Testis (tissue), 2 donors: ENCODE data around the gene PLEKHG5.

ENCODE experiments used
- POLR2A ChIP-seq: fragments of 450-650 bp; IDR thresholded peaks from one replicate; pipeline ENCODE4 v1.6.1; 2017; ENCODE audit warnings: antibody characterized with exemption, mild to moderate bottlenecking, moderate library complexity
- TF ChIP-seq, protein P1 (sequence below), 3 experiments: fragments of 450-650 bp in 2 of 3; fragments of 200-600 bp in 1 of 3; sonication (generic) in 1 of 3; IDR thresholded peaks; one replicate each; pipeline ENCODE4 v1.5.1; 2016 to 2019; ENCODE audit warnings: antibody characterized with exemption in 3 of 3, mild to moderate bottlenecking in 2 of 3, moderate library complexity in 1 of 3

DNA sequence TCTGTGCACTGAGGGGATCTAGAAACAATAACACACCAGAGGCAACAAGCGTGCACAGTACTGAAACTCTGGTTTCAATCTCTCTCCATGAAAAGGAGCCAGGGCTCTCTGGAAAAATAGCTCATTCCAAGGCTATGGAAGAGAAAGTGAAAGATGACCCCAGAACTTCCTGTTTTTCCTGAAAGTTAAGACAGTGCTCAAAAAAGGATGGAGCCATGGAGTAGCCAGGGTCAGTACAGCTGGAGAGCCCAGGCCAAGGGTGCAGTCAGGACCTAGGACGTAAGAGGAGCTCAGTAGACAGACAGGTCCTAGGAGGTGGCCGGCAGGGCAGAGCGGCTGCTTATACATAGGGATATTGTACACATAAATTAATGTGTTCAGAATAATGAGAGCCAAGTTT is 43.7 kb upstream of the PLEKHG5 start:
- TF ChIP-seq POLR2A: no peak
- TF ChIP-seq, protein P1, sequence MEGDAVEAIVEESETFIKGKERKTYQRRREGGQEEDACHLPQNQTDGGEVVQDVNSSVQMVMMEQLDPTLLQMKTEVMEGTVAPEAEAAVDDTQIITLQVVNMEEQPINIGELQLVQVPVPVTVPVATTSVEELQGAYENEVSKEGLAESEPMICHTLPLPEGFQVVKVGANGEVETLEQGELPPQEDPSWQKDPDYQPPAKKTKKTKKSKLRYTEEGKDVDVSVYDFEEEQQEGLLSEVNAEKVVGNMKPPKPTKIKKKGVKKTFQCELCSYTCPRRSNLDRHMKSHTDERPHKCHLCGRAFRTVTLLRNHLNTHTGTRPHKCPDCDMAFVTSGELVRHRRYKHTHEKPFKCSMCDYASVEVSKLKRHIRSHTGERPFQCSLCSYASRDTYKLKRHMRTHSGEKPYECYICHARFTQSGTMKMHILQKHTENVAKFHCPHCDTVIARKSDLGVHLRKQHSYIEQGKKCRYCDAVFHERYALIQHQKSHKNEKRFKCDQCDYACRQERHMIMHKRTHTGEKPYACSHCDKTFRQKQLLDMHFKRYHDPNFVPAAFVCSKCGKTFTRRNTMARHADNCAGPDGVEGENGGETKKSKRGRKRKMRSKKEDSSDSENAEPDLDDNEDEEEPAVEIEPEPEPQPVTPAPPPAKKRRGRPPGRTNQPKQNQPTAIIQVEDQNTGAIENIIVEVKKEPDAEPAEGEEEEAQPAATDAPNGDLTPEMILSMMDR (IDR thresholded peaks at IDR 0.05): no peak
